ENCODE data around the gene SNTB2.
"Not testable (repeated sequence)": the region's sequence is repeated elsewhere in the genome, so short reads cannot be mapped to it uniquely, and the experiment has no call there.

SNTB2 gene

GRCh38 chr16:69286941-69287713 is 100.2 kb downstream of the SNTB2 start:
- peak; percentile 58 for DNase-seq (ENCODE audit: low spot score)

- DNase-seq (ENCODE audit: low spot score): not testable (repeated sequence)
These were observed 104.7 kb downstream of the SNTB2 start for GRCh38 chr16:69291657-69292056.

GRCh38 chr16:69293401-69293800 is 106.4 kb downstream of the SNTB2 start:
- no peak for DNase-seq (ENCODE audit: low spot score)

- DNase-seq (ENCODE audit: low spot score): no peak
These were observed 107.1 kb downstream of the SNTB2 start for GRCh38 chr16:69294051-69294450.

- not testable (repeated sequence) for DNase-seq (ENCODE audit: low spot score)
These were observed 109.8 kb downstream of the SNTB2 start for GRCh38 chr16:69296771-69297170.

- no peak for DNase-seq (ENCODE audit: low spot score)
These were observed 111.3 kb downstream of the SNTB2 start for GRCh38 chr16:69298261-69298660.

GRCh38 chr16:69301187-69301586 is 114.2 kb downstream of the SNTB2 start:
- no peak for DNase-seq (ENCODE audit: low spot score)

- DNase-seq (ENCODE audit: low spot score): no peak
These were observed 114.9 kb downstream of the SNTB2 start for GRCh38 chr16:69301861-69302260.

- peak; percentile 30 for DNase-seq (ENCODE audit: low spot score)
These were observed 115.3 kb downstream of the SNTB2 start for GRCh38 chr16:69302301-69302700.

- DNase-seq (ENCODE audit: low spot score): no peak
These were observed 119.1 kb downstream of the SNTB2 start for GRCh38 chr16:69306031-69306430.

- no peak for DNase-seq (ENCODE audit: low spot score)
These were observed 120.1 kb downstream of the SNTB2 start for GRCh38 chr16:69307091-69307490.

- DNase-seq (ENCODE audit: low spot score): no peak
These were observed 120.9 kb downstream of the SNTB2 start for GRCh38 chr16:69307856-69308255.

GRCh38 chr16:69309316-69309715 is 122.4 kb downstream of the SNTB2 start:
- no peak for DNase-seq (ENCODE audit: low spot score)

- peak; percentile 95 for DNase-seq (ENCODE audit: low spot score)
These were observed 123.9 kb downstream of the SNTB2 start, which contains the start of gene VPS4A for GRCh38 chr16:69310653-69311532. VPS4A (plus strand) TSS chr16:69311350; CDS start chr16:69311512, 162 bp downstream.

- peak; percentile 59 for DNase-seq (ENCODE audit: low spot score)
These were observed 124.8 kb downstream of the SNTB2 start for GRCh38 chr16:69311533-69312387.

GRCh38 chr16:69313469-69313868 is 126.5 kb downstream of the SNTB2 start:
- no peak for DNase-seq (ENCODE audit: low spot score)

- no peak for DNase-seq (ENCODE audit: low spot score)
These were observed 127.6 kb downstream of the SNTB2 start for GRCh38 chr16:69314534-69314933.

- no peak for DNase-seq (ENCODE audit: low spot score)
These were observed 128.7 kb downstream of the SNTB2 start for GRCh38 chr16:69315486-69316311.

- no peak for DNase-seq (ENCODE audit: low spot score)
These were observed 129.7 kb downstream of the SNTB2 start for GRCh38 chr16:69316595-69317034.

- DNase-seq (ENCODE audit: low spot score): no peak
These were observed 131.4 kb downstream of the SNTB2 start for GRCh38 chr16:69318177-69318910.
